ENCODE data around the gene POLR3A. TPM values are rescaled to one million over a fixed set of nuclear protein-coding genes. Genes with fewer than 3 reads are reported as not detected.
A peak's percentile ranks its signal among the peaks of the same experiment; 100 is the strongest.
"Not testable (repeated sequence)": the region's sequence is repeated elsewhere in the genome, so short reads cannot be mapped to it uniquely, and the experiment has no call there.

Gene POLR3A
- total RNA-seq, result 10 to 100 TPM; 11.2 to 16.9 TPM
- long read RNA-seq, partial matches to known transcripts, result 4 of 8 reads
- long read RNA-seq, other reads (novel, unspliced or antisense), result 4 of 8 reads

- DNase-seq (peak; percentile 96 to 97), ATAC-seq (peak; percentile 75)
- intact Hi-C loops (cut with DNase I, micrococcal nuclease), result no loop called here
Observed at GRCh38 chr10:78029269-78030226, at the start of gene POLR3A. POLR3A (minus strand) TSS chr10:78029515; CDS start chr10:78029407, 108 bp downstream.

GRCh38 chr10:78078539-78079330, 49.4 kb upstream of the POLR3A start:
- intact Hi-C loops (cut with DNase I, micrococcal nuclease), result no loop called here
- no peak for DNase-seq
- ATAC-seq, result no peak

GRCh38 chr10:78075806-78076205, 46.5 kb upstream of the POLR3A start:
- ATAC-seq; DNase-seq; intact Hi-C loops (cut with DNase I, micrococcal nuclease): not testable (repeated sequence)

- intact Hi-C loops (cut with DNase I, micrococcal nuclease), result no loop called here
- DNase-seq (no peak), ATAC-seq (no peak)
Observed at GRCh38 chr10:78072504-78072903, 43.2 kb upstream of the POLR3A start.

GRCh38 chr10:78071857-78072179, 42.5 kb upstream of the POLR3A start:
- intact Hi-C loops (cut with DNase I, micrococcal nuclease), result no loop called here
- ATAC-seq (no peak), DNase-seq (no peak)

GRCh38 chr10:78071140-78071856, 42.0 kb upstream of the POLR3A start:
- no peak for ATAC-seq
- intact Hi-C loops (cut with DNase I, micrococcal nuclease), result no loop called here
- no peak for DNase-seq

- intact Hi-C loops (cut with DNase I, micrococcal nuclease), result no loop called here
Observed at GRCh38 chr10:78070726-78071125, 41.4 kb upstream of the POLR3A start.

GRCh38 chr10:78070064-78070463, 40.7 kb upstream of the POLR3A start:
- intact Hi-C loops (cut with DNase I, micrococcal nuclease); ATAC-seq; DNase-seq: not testable (repeated sequence)

More at GRCh38 chr10:78070726-78071125, 41.4 kb upstream of the POLR3A start:
- ATAC-seq (no peak), DNase-seq (no peak)

- ATAC-seq (no peak), DNase-seq (no peak)
- intact Hi-C loops (cut with DNase I, micrococcal nuclease), result no loop called here
Observed at GRCh38 chr10:78069151-78069550, 39.8 kb upstream of the POLR3A start.

- no peak for ATAC-seq
- intact Hi-C loops (cut with DNase I, micrococcal nuclease), result no loop called here
Observed at GRCh38 chr10:78066728-78067430, 37.6 kb upstream of the POLR3A start.

GRCh38 chr10:78066012-78066411, 36.7 kb upstream of the POLR3A start:
- ATAC-seq (peak; percentile 98), DNase-seq (peak; percentile 87 to 88)
- intact Hi-C loops (cut with DNase I, micrococcal nuclease), result no loop called here

More at GRCh38 chr10:78066728-78067430, 37.6 kb upstream of the POLR3A start:
- no peak for DNase-seq

GRCh38 chr10:78065611-78066010, 36.3 kb upstream of the POLR3A start:
- ATAC-seq (no peak), DNase-seq (no peak)
- intact Hi-C loops (cut with DNase I, micrococcal nuclease), result no loop called here

- ATAC-seq; DNase-seq; intact Hi-C loops (cut with DNase I, micrococcal nuclease): not testable (repeated sequence)
Observed at GRCh38 chr10:78064919-78065318, 35.6 kb upstream of the POLR3A start.

- no peak for DNase-seq
- intact Hi-C loops (cut with DNase I, micrococcal nuclease), result no loop called here
Observed at GRCh38 chr10:78063236-78063635, 33.9 kb upstream of the POLR3A start.

GRCh38 chr10:78062296-78062695, 33.0 kb upstream of the POLR3A start:
- ATAC-seq (no peak), DNase-seq (no peak)
- intact Hi-C loops (cut with DNase I, micrococcal nuclease), result no loop called here

More at GRCh38 chr10:78063236-78063635, 33.9 kb upstream of the POLR3A start:
- peak; percentile 50 for ATAC-seq

GRCh38 chr10:78059906-78060702, 30.8 kb upstream of the POLR3A start:
- ATAC-seq (no peak), DNase-seq (no peak)
- intact Hi-C loops (cut with DNase I, micrococcal nuclease), result no loop called here

GRCh38 chr10:78058562-78058961, 29.2 kb upstream of the POLR3A start:
- DNase-seq, result no peak
- intact Hi-C loops (cut with DNase I, micrococcal nuclease), result no loop called here
- ATAC-seq, result no peak
